SU-DHL-6 (cell line): Measurements from ENCODE around the gene TCF23.
"Not testable (repeated sequence)": the region's sequence is repeated elsewhere in the genome, so short reads cannot be mapped to it uniquely, and the experiment has no call there.

Experiments
- H2AFZ ChIP-seq: fragments of 200-600 bp; sonication (generic); 2 replicates; pipeline ENCODE4 v1.6.1; 2014; ENCODE audit warnings: low read depth, mild to moderate bottlenecking, moderate library complexity, mixed read lengths, antibody characterized with exemption, low read length; ENCODE audit not compliant: severe bottlenecking
- H3F3A ChIP-seq: fragments of 200-600 bp; shearing (Covaris generic); 2 replicates; pipeline ENCODE4 v1.6.0; 2016; ENCODE audit warnings: antibody characterized with exemption, mild to moderate bottlenecking; ENCODE audit not compliant: insufficient read depth
- H3K27ac ChIP-seq: fragments of 200-600 bp; sonication (generic); 2 replicates; pipeline ENCODE4 v1.5.1; 2016; ENCODE audit warnings: low read depth, mild to moderate bottlenecking, low read length, moderate library complexity, mixed read lengths
- H3K27me3 ChIP-seq: fragments of 200-600 bp; sonication (generic), shearing (Covaris generic); 2 replicates; pipeline ENCODE4 v1.6.0; 2014; ENCODE audit warnings: mild to moderate bottlenecking, low read length
- H3K36me3 ChIP-seq: fragments of 200-600 bp; sonication (generic); 2 replicates; pipeline ENCODE4 v1.6.1; 2014; ENCODE audit warnings: mild to moderate bottlenecking, low read length, mixed read lengths
- H3K4me2 ChIP-seq: fragments of 300-600, 200-600 bp; shearing (Covaris generic), sonication (generic); 2 replicates; pipeline ENCODE4 v1.6.0; 2014; ENCODE audit warnings: low read length, low read depth, mild to moderate bottlenecking; ENCODE audit not compliant: poor library complexity, severe bottlenecking
- H3K4me3 ChIP-seq: fragments of 200-600 bp; sonication (generic); 2 replicates; pipeline ENCODE4 v1.5.1; 2014; ENCODE audit warnings: antibody characterized with exemption, low read length, mild to moderate bottlenecking, mixed read lengths; ENCODE audit not compliant: insufficient read depth, poor library complexity, severe bottlenecking
- H3K79me2 ChIP-seq: fragments of 200-600 bp; sonication (generic); 2 replicates; pipeline ENCODE4 v1.6.1; 2014; ENCODE audit warnings: mild to moderate bottlenecking, low read length, moderate library complexity; ENCODE audit not compliant: insufficient read depth
- H3K9ac ChIP-seq: fragments of 200-600 bp; sonication (generic); 2 replicates; pipeline ENCODE4 v1.7.0; 2014; ENCODE audit warnings: mild to moderate bottlenecking, low read length
- H3K9me2 ChIP-seq: fragments of 200-600 bp; sonication (generic); replicated peaks from 2 replicates; pipeline ENCODE4 v1.6.1; 2014; ENCODE audit warnings: low read length; ENCODE audit not compliant: insufficient read depth
- H3K9me3 ChIP-seq: fragments of 200-600 bp; sonication (generic); 2 replicates; pipeline ENCODE4 v1.6.1; 2014; ENCODE audit warnings: low read length, mixed read lengths; ENCODE audit not compliant: insufficient read depth
- H4K20me1 ChIP-seq: fragments of 200-600 bp; sonication (generic); 2 replicates; pipeline ENCODE4 v1.6.1; 2014; ENCODE audit warnings: low read depth, mild to moderate bottlenecking, antibody characterized with exemption, low read length, moderate library complexity, mixed read lengths
- EZH2phosphoT487 ChIP-seq: fragments of 200-600 bp; sonication (generic), shearing (Covaris generic); conservative IDR thresholded peaks from 2 replicates; pipeline ENCODE4 v1.6.1; 2018; ENCODE audit warnings: mild to moderate bottlenecking, antibody characterized with exemption, low read length, moderate library complexity, mixed read lengths
- TF ChIP-seq, protein P1 (sequence below): fragments of 200-600 bp; sonication (generic); IDR thresholded peaks from one replicate; pipeline ENCODE4 v1.5.1; 2017; ENCODE audit warnings: antibody characterized with exemption, mild to moderate bottlenecking, low read length, moderate library complexity; ENCODE audit not compliant: insufficient read depth, poor library complexity, severe bottlenecking

TCF23 gene

DNA sequence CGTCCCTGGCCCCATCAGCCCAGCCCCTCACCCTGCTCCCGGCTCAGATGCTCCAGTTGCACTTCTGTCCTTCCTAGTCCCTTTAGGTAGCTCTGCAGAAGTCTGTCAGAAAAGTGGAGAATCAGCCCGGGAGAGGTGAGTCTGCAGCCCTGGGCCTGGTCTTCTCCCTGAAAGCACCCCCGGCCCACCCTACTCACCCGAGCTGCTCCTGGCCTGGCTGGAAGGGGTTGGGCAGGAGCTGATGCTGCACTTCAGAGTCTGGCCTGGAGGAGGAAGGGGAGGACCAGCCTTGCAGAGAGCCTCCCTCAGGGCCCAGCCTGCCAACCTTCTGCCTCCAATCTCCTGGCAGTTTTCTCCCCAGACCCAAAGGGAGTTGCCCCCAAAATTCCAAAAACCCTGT is 46.5 kb upstream of the TCF23 start:
- Histone ChIP-seq H3K79me2 (no peaks in the 10 kb centered on the region), H3K9me3 (no peaks in the 10 kb centered on the region), H3K27me3 (no peaks in the 10 kb centered on the region), H3K27ac (no peak overlapping the region), H3F3A (no peaks in the 10 kb centered on the region), H3K36me3 (no peaks in the 10 kb centered on the region), H3K9ac (no peak overlapping the region), H4K20me1 (no peaks in the 10 kb centered on the region), H3K4me3 (no peak overlapping the region), H3K9me2 (no peaks in the 10 kb centered on the region), H3K4me2 (no peak overlapping the region), H2AFZ (no peak overlapping the region)
- TF ChIP-seq, protein P1, sequence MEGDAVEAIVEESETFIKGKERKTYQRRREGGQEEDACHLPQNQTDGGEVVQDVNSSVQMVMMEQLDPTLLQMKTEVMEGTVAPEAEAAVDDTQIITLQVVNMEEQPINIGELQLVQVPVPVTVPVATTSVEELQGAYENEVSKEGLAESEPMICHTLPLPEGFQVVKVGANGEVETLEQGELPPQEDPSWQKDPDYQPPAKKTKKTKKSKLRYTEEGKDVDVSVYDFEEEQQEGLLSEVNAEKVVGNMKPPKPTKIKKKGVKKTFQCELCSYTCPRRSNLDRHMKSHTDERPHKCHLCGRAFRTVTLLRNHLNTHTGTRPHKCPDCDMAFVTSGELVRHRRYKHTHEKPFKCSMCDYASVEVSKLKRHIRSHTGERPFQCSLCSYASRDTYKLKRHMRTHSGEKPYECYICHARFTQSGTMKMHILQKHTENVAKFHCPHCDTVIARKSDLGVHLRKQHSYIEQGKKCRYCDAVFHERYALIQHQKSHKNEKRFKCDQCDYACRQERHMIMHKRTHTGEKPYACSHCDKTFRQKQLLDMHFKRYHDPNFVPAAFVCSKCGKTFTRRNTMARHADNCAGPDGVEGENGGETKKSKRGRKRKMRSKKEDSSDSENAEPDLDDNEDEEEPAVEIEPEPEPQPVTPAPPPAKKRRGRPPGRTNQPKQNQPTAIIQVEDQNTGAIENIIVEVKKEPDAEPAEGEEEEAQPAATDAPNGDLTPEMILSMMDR: no peak
- TF ChIP-seq EZH2phosphoT487: no peak

DNA sequence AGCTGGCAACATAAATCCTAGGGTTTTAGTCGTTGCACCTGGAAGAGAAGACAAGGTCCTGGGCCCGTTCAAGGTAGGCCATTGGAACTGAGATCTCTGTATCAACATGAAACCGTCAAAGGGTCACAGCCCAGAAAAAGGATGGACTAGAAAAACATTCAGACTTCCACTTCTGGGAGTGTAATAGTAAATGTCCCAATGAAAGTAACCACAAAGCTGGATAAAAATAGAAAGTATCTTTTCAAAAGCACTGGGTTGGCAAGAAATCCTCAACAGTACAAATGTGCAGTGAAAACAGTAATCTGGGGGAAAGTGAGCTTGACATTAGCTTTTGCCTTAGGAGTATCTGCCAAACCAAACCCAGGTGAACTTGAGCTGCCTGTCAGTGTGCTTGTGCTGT is 42.8 kb upstream of the TCF23 start:
- Histone ChIP-seq H3K27ac (no peak overlapping the region), H3K36me3 (no peaks in the 10 kb centered on the region), H3K9me2 (no peaks in the 10 kb centered on the region), H3K79me2 (no peaks in the 10 kb centered on the region), H4K20me1 (no peaks in the 10 kb centered on the region), H2AFZ (no peak overlapping the region), H3K4me2 (no peak overlapping the region), H3K4me3 (no peak overlapping the region), H3K27me3 (no peaks in the 10 kb centered on the region), H3F3A (no peaks in the 10 kb centered on the region), H3K9me3 (no peaks in the 10 kb centered on the region), H3K9ac (no peak overlapping the region)
- TF ChIP-seq, protein P1: no peak
- TF ChIP-seq EZH2phosphoT487: no peak

DNA sequence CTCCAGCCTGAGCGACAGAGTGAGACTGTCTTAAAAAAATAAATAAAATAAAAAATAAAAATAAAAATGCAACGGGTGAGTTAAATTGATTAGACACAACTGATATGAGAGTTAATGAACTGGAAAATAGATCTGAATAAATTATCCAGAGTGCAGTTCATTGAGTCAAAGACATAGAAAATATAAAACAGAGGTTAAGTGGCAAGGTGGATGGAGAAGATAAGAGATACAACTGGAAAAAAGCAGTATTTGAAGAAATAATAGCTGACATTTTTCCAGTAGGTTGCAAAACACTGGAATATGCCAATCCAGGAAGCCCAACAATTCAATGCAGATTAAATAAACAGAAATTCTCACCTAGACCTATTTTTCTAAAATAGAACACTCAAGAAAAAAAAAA is 40.6 kb upstream of the TCF23 start:
- TF ChIP-seq EZH2phosphoT487: no peak
- TF ChIP-seq, protein P1: no peak
- H3K27ac ChIP-seq: no peak overlapping the region

DNA sequence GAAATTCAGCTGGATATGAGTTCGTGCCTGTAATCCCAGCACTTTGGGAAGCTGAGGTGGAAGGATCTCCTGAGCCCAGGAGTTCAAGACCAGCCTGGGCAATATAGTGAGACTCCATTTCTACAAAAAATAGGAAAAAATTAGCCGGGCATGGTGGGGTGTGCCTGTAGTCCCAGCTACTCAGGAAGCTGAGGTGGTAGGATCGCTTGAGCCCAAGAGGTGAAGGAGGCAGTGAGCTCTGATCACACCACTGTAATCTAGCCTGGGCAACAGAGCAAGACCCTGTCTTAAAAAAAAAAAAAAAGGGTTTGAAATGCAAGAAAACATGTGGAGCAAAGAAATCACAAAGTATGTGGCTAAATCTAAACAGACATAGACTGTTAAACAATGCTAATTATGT is 39.7 kb upstream of the TCF23 start:
- Histone ChIP-seq H3K4me3 (no peak overlapping the region), H3K9me3 (no peaks in the 10 kb centered on the region), H3K4me2 (no peak overlapping the region), H4K20me1 (no peaks in the 10 kb centered on the region), H2AFZ (no peak overlapping the region), H3F3A (no peaks in the 10 kb centered on the region), H3K9ac (no peak overlapping the region), H3K9me2 (no peaks in the 10 kb centered on the region), H3K27ac (no peak overlapping the region), H3K36me3 (no peaks in the 10 kb centered on the region), H3K27me3 (no peaks in the 10 kb centered on the region), H3K79me2 (no peaks in the 10 kb centered on the region)
- no peak for TF ChIP-seq EZH2phosphoT487
- TF ChIP-seq, protein P1: no peak

More for the DNA sequence above, 40.6 kb upstream of the TCF23 start:
- no peak overlapping the region for H3K4me3 ChIP-seq
- H3K9me3 ChIP-seq: no peaks in the 10 kb centered on the region
- no peak overlapping the region for H3K4me2 ChIP-seq
- H3K9me2 ChIP-seq: no peaks in the 10 kb centered on the region
- no peaks in the 10 kb centered on the region for H4K20me1 ChIP-seq
- no peak overlapping the region for H2AFZ ChIP-seq
- no peaks in the 10 kb centered on the region for H3K27me3 ChIP-seq
- no peaks in the 10 kb centered on the region for H3F3A ChIP-seq
- H3K36me3 ChIP-seq: no peaks in the 10 kb centered on the region
- no peak overlapping the region for H3K9ac ChIP-seq
- no peaks in the 10 kb centered on the region for H3K79me2 ChIP-seq

DNA sequence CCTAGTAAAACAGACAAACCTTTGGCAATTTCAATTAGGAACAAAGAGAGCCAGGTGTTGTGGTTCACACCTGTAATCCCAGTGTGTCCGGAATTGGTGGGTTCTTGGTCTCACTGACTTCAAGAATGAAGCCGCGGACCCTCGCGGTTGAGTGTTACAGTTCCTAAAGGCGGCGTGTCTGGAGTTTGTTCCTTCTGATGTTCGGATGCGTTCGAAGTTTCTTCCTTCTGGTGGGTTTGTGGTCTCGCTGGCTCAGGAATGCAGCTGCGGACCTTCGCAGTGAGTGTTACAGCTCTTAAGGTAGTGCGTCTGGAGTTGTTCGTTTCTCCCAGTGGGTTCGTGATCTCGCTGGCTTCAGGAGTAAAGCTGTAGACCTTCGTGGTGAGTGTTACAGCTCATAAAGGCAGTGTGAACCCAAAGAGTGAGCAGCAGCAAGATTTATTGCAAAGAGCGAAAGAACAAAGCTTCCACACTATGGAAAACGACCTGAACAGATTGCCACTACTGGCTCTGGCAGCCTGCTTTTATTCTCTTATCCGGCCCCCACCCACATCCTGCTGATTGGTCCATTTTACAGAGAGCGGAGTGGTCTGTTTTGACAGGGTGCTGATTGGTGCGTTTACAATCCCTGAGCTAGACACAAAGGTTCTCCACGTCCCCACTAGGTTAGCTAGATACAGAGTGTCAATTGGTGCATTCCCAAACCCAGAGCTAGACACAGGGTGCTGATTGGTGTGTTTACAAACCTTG is 38.0 kb upstream of the TCF23 start:
- not testable (repeated sequence) for H3K4me2 ChIP-seq, H3K9ac ChIP-seq, H3K79me2 ChIP-seq, H3K4me3 ChIP-seq, H3K9me2 ChIP-seq, H3K27ac ChIP-seq, H3K27me3 ChIP-seq, H2AFZ ChIP-seq, H3K9me3 ChIP-seq, H3F3A ChIP-seq, H3K36me3 ChIP-seq, H4K20me1 ChIP-seq
